OCI-LY7 (cell line): ENCODE results near the gene FGD2. TPM values are rescaled to one million over a fixed set of nuclear protein-coding genes. Genes with fewer than 3 reads are reported as not detected.
A peak's percentile ranks its signal among the peaks of the same experiment; 100 is the strongest.

Experiments
- BruUV-seq: library from RNA; stranded (reverse); fragments of 400-500 nt; replicated peaks from 2 replicates; lab custom pipeline; 2021; lab: Mats Ljungman, UMichigan
- CTCF ChIA-PET: fragments of 300-600 bp; sonication (Branson Sonifier 250); formaldehyde crosslinking; loops from one replicate; lab custom pipeline; 2022; ENCODE audit warnings: antibody characterized with exemption; ENCODE audit not compliant: unreplicated experiment; lab: Charles Lee
- POLR2A ChIA-PET: fragments of 300-600 bp; sonication (Branson Sonifier 250); formaldehyde crosslinking; loops from one replicate; lab custom pipeline; 2022; ENCODE audit warnings: antibody characterized with exemption; lab: Charles Lee
- DNase-seq: peaks from one replicate; pipeline ENCODE4 v3.0.0-alpha.2; 2015; ENCODE audit warnings: low spot score
- H2AFZ ChIP-seq: fragments of 200-600 bp; sonication (generic), shearing (Covaris generic); 2 replicates; pipeline ENCODE4 v1.6.1; 2014; ENCODE audit warnings: mild to moderate bottlenecking, antibody characterized with exemption, low read length, moderate library complexity
- H3K27ac ChIP-seq: fragments of 200-600 bp; sonication (generic); 2 replicates; pipeline ENCODE4 v1.5.1; 2014; ENCODE audit warnings: mixed run types, low read depth, mild to moderate bottlenecking, moderate library complexity, low read length, inconsistent platforms; ENCODE audit not compliant: poor library complexity, severe bottlenecking
- H3K36me3 ChIP-seq: fragments of 200-600 bp; sonication (generic); 2 replicates; pipeline ENCODE4 v1.6.1; 2014; ENCODE audit warnings: mild to moderate bottlenecking, antibody characterized with exemption, low read length, moderate library complexity, mixed read lengths; ENCODE audit not compliant: insufficient read depth
- H3K4me1 ChIP-seq: fragments of 200-600 bp; sonication (generic); 2 replicates; pipeline ENCODE4 v1.5.1; 2014; ENCODE audit warnings: mild to moderate bottlenecking, low read length; ENCODE audit not compliant: insufficient read depth, poor library complexity, severe bottlenecking
- H3K4me2 ChIP-seq: fragments of 200-600 bp; sonication (generic); 2 replicates; pipeline ENCODE4 v1.6.1; 2014; ENCODE audit warnings: mild to moderate bottlenecking, low read length
- H3K4me3 ChIP-seq: fragments of 200-600 bp; sonication (generic); 2 replicates; pipeline ENCODE4 v1.5.1; 2014; ENCODE audit warnings: mild to moderate bottlenecking, low read depth, low read length; ENCODE audit not compliant: poor library complexity, severe bottlenecking
- H3K79me2 ChIP-seq: fragments of 200-600 bp; sonication (generic); 2 replicates; pipeline ENCODE4 v1.6.1; 2016; ENCODE audit warnings: low read depth, mild to moderate bottlenecking, low read length, moderate library complexity, mixed read lengths; ENCODE audit not compliant: insufficient read depth
- H3K9me2 ChIP-seq: fragments of 200-600 bp; sonication (generic); 2 replicates; pipeline ENCODE4 v1.6.1; 2016; ENCODE audit warnings: mild to moderate bottlenecking, low read length, mixed read lengths; ENCODE audit not compliant: insufficient read depth
- H3K9me3 ChIP-seq: fragments of 200-600 bp; sonication (generic); 2 replicates; pipeline ENCODE4 v1.6.1; 2014; ENCODE audit warnings: mild to moderate bottlenecking, mixed run types, low read length, mixed read lengths
- H4K20me1 ChIP-seq: fragments of 200-600 bp; sonication (generic); 2 replicates; pipeline ENCODE4 v1.6.1; 2014; ENCODE audit warnings: mild to moderate bottlenecking, antibody characterized with exemption, low read length, moderate library complexity, mixed read lengths; ENCODE audit not compliant: insufficient read depth
- EZH2phosphoT487 ChIP-seq: fragments of 200-600 bp; sonication (generic); IDR thresholded peaks from 2 replicates; pipeline ENCODE4 v1.6.1; 2018; ENCODE audit warnings: low read depth, borderline replicate concordance, mild to moderate bottlenecking, mixed run types, antibody characterized with exemption, low read length, moderate library complexity, mixed read lengths
- intact Hi-C: fragments of 100-400 bp; cut with micrococcal nuclease; formaldehyde crosslinking; loops from one replicate; pipeline ENCODE4 v1.10.0; 2022; ENCODE audit not compliant: unreplicated experiment
- total RNA-seq, 2 experiments: library from RNA; depleted of rRNA in 1 of 2; stranded (reverse); fragments of >200 nt in 1 of 2; shearing (Covaris generic) in 1 of 2; gene quantifications; 2 replicates each; pipeline ENCODE4 v1.2.3, GENCODE V29; 2014 to 2022
- TF ChIP-seq, protein P1 (sequence below): fragments of 200-600 bp; sonication (generic); conservative IDR thresholded peaks from 2 replicates; pipeline ENCODE4 v1.5.1; 2014; ENCODE audit warnings: mild to moderate bottlenecking, antibody characterized with exemption, low read length, moderate library complexity, mixed read lengths

FGD2 gene
- total RNA-seq, 2 experiments from 2014 or later, result 27.8 to 48.6 TPM

DNA sequence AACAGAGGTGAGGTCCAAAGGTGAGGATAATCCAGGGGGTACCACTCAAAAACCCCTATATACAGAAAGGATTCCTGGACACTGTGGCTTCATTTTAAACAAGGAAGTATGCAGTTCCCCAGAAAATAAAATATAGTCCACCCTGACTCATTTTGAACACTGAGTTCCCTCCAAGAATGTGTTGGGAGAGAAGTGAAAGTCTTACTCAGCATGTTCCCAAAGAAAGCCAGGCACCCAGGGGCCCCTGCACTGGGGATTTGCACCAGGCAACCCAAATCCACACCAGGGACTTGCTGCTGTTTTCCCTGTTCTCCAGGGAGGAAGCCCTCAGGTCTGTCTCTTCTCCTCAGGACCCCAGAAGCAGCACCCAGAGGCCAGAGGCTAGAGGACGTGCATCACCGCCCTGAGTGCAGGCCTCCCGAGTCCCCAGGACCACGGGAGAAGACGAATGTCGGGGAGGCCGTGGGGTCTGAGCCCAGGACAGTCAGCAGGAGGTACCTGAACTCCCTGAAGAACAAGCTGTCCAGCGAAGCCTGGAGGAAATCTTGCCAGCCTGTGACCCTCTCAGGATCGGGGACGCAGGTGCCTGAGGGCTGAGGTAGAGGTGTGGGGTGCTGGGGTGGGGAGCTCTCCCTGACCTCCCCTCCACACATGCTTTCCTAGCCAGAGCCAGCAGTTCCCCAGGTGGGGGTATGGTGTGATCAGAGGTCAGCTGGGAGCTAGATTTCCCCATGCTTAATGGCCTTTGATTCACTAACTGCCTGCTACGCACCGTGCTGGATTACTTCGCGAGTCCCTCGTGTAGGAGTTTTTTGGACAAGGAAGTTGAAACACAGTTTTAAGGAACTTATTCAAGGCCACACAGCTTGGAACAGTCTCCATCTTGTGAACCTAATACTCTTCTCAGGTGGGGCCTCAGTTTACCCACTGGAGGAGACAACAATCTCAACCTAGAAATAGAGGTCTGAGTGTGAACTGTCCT lies 3.3 kb downstream of the FGD2 start:
- H3K4me2 ChIP-seq, result peak overlapping the region; percentile 86; the same call in 1 of the 2 replicates
- H3K4me1 ChIP-seq, result peaks cover 47% of the 10 kb centered on the region

DNA sequence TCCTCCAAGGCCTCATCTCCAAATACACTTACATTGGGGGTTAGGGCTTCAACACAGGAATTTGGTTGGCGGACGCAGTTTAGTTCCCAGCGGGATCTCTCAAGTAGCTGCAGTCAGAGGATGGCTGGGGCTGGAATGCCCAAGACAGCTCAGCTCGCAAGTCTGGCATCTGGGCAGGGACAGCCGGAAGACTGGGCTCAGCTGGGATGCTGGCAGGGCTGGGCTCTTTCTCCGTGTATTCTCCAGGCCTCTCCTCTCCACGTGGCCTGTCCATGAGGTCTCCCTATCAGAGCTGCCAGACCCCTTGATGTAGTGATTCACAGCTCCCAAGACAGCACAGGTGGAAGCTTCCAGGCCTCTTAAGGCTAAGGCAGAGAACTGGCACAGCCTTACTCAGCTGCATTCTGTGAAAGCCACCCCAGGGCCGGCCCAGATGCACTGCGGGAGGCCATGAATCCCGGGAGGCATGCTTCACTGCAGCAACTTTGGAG lies 5.0 kb downstream of the FGD2 start:
- Histone ChIP-seq H3K4me1 (peaks cover 30% of the 10 kb centered on the region), H3K9me3 (no peaks in the 10 kb centered on the region), H3K79me2 (no peaks in the 10 kb centered on the region; the same call in 1 of the 2 replicates), H3K9me2 (no peaks in the 10 kb centered on the region), H3K27ac (no peak overlapping the region), H3K4me2 (no peak overlapping the region), H4K20me1 (no peaks in the 10 kb centered on the region), H2AFZ (no peak overlapping the region), H3K36me3 (peaks cover 7% of the 10 kb centered on the region; the same call in 1 of the 2 replicates), H3K4me3 (no peak overlapping the region)
- POLR2A ChIA-PET, result no interaction called here
- intact Hi-C loops, result no loop called here
- CTCF ChIA-PET, result no interaction called here
- TF ChIP-seq, protein P1, sequence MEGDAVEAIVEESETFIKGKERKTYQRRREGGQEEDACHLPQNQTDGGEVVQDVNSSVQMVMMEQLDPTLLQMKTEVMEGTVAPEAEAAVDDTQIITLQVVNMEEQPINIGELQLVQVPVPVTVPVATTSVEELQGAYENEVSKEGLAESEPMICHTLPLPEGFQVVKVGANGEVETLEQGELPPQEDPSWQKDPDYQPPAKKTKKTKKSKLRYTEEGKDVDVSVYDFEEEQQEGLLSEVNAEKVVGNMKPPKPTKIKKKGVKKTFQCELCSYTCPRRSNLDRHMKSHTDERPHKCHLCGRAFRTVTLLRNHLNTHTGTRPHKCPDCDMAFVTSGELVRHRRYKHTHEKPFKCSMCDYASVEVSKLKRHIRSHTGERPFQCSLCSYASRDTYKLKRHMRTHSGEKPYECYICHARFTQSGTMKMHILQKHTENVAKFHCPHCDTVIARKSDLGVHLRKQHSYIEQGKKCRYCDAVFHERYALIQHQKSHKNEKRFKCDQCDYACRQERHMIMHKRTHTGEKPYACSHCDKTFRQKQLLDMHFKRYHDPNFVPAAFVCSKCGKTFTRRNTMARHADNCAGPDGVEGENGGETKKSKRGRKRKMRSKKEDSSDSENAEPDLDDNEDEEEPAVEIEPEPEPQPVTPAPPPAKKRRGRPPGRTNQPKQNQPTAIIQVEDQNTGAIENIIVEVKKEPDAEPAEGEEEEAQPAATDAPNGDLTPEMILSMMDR, result no peak
- no peak for TF ChIP-seq EZH2phosphoT487
- DNase-seq, result no peak
- BruUV-seq, result no TSS peak

More for the DNA sequence above, 3.3 kb downstream of the FGD2 start:
- H3K27ac ChIP-seq, result no peak overlapping the region
- no peaks in the 10 kb centered on the region for H4K20me1 ChIP-seq
- no peak overlapping the region for H2AFZ ChIP-seq
- TF ChIP-seq, protein P1, result no peak
- no peak for TF ChIP-seq EZH2phosphoT487
- POLR2A ChIA-PET, result no interaction called here
- no peaks in the 10 kb centered on the region for H3K9me3 ChIP-seq
- H3K4me3 ChIP-seq, result no peak overlapping the region
- intact Hi-C loops, result loop anchor here (10.0 kb wide), 1 partner anchor 414 kb away; the partner anchor contains the start of gene SRSF3
- CTCF ChIA-PET, result interaction anchor here (0.6 kb wide), 1 partner anchor 118 kb away, joined by 3 read pairs; no protein-coding TSS in a partner anchor
- H3K36me3 ChIP-seq, result peaks cover 7% of the 10 kb centered on the region; the same call in 1 of the 2 replicates
- BruUV-seq, result no TSS peak
- no peaks in the 10 kb centered on the region for H3K9me2 ChIP-seq
- no peak for DNase-seq
- no peaks in the 10 kb centered on the region; the same call in 1 of the 2 replicates for H3K79me2 ChIP-seq
